ENCODE data around the gene SLC37A1.

GRCh38 chr21:42587036-42587435 is 73.4 kb downstream of the SLC37A1 start:
- no peak for TF ChIP-seq CTCF (conservative IDR thresholded peaks at IDR 0.05; ENCODE audit: low read depth, low read length)
- TF ChIP-seq EZH2 (IDR thresholded peaks at IDR 0.05; ENCODE audit: low read length, unreplicated experiment) = no peak
- no peak for TF ChIP-seq EZH2phosphoT487 (IDR thresholded peaks at IDR 0.05; ENCODE audit: borderline replicate concordance, low read length)
